ENCODE results near the gene PMS2. TPM values are rescaled to one million over a fixed set of nuclear protein-coding genes. Genes with fewer than 3 reads are reported as not detected.
"Not testable (repeated sequence)": the region's sequence is repeated elsewhere in the genome, so short reads cannot be mapped to it uniquely, and the experiment has no call there.

PMS2 gene
- total RNA-seq, 1 donor from 2014 or later = 23.3 TPM

DNA sequence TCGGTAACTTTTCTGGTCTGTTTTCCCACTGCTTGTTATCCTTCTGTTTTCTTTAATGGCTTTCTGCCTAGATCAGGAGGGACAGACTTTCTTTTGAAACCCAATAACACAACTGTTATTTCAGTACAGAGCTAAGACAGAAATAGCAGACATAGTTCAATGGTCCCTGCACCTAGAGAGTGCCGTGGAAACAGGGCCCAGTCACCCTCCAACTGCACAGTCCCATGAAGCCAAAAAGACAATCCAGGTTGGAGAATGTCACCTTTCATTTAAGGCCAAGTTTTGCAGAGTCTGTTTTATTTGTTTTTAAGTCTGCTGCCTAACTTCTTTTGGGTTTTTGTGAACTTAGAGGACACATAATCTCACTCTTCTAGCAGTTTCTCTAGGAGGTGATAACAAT, 2.7 kb upstream of the PMS2 start:
- no peaks in the 10 kb centered on the region for H3K27me3 Mint-ChIP-seq (ENCODE audit: low read depth)
- no peak overlapping the region for H3K4me3 Mint-ChIP-seq
- TF ChIP-seq, protein P1, sequence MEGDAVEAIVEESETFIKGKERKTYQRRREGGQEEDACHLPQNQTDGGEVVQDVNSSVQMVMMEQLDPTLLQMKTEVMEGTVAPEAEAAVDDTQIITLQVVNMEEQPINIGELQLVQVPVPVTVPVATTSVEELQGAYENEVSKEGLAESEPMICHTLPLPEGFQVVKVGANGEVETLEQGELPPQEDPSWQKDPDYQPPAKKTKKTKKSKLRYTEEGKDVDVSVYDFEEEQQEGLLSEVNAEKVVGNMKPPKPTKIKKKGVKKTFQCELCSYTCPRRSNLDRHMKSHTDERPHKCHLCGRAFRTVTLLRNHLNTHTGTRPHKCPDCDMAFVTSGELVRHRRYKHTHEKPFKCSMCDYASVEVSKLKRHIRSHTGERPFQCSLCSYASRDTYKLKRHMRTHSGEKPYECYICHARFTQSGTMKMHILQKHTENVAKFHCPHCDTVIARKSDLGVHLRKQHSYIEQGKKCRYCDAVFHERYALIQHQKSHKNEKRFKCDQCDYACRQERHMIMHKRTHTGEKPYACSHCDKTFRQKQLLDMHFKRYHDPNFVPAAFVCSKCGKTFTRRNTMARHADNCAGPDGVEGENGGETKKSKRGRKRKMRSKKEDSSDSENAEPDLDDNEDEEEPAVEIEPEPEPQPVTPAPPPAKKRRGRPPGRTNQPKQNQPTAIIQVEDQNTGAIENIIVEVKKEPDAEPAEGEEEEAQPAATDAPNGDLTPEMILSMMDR (IDR thresholded peaks at IDR 0.05; ENCODE audit: unreplicated experiment) = no peak
- no peaks in the 10 kb centered on the region for H3K9me3 Mint-ChIP-seq
- peaks cover 17% of the 10 kb centered on the region for H3K36me3 Mint-ChIP-seq
- H3K27ac Mint-ChIP-seq = peak overlapping the region; percentile 63
- H3K4me1 Mint-ChIP-seq = peaks cover 17% of the 10 kb centered on the region
- no peak for DNase-seq (ENCODE audit: low spot score in 2 of 2, unreplicated experiment in 2 of 2)

DNA sequence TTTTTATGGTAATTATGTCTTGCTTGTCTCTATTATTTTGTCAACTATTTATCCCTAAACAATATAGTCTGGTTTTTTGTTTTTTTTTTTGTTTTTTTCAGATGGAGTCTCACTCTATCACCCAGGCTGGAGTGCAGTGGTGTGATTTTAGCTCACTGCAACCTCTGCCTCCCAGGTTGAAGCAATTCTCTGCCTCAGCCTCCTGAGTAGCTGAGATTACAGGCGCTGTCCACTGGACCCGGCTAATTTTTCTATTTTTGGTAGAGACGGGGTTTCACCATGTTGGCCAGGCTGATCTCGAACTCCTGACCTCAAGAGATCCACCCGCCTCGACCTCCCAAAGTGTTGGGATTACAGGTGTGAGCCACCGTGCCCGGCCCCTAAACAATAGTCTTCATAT, 1.5 kb upstream of the PMS2 start:
- not testable (repeated sequence) for H3K9me3 Mint-ChIP-seq; H3K27me3 Mint-ChIP-seq (ENCODE audit: low read depth); DNase-seq (ENCODE audit: low spot score in 2 of 2, unreplicated experiment in 2 of 2)
- Mint-ChIP-seq H3K4me3 (peak overlapping the region; percentile 83), H3K4me1 (peaks cover 17% of the 10 kb centered on the region), H3K36me3 (peaks cover 11% of the 10 kb centered on the region), H3K27ac (peak overlapping the region; percentile 85)

DNA sequence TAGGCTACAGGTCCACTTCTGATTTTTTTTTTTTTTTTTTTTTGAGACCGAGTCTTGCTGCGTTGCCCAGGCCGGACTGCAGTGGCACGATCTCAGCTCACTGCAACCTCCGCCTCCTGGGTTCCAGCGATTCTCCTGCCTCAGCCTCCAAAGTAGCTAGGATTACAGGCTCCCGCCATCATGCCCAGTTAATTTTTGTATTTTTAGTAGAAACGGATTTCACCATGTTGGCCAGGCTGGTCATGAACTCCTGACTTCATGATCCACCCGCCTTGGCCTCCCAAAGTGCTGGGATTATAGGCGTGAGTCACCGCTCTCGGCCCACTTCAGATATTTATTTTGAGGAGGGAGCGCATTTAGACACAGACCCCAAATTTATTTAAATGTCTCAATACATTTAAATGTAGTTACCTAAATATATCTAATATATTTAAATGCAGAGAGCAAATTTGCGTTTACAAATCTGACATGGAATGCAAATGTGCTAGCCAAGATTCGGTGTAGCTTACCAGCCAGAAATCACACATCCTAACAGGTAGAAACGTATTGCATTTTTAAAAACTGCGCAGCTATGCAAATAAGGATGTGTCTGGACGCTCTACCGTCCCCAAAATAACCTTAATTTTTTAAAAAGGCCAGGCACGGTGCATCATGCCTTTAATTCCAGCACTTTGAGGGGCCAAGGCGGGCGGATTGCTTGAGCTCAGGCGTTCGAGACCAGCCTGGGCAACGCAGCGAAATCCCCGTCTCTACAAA, 836 bp downstream of the PMS2 start:
- H3K27ac Mint-ChIP-seq = peak overlapping the region; percentile 98
- H3K4me3 Mint-ChIP-seq = peak overlapping the region; percentile 83
- not testable (repeated sequence) for DNase-seq (ENCODE audit: low spot score in 2 of 2, unreplicated experiment in 2 of 2); H3K9me3 Mint-ChIP-seq; H3K27me3 Mint-ChIP-seq (ENCODE audit: low read depth)
- peaks cover 11% of the 10 kb centered on the region for H3K36me3 Mint-ChIP-seq
- peaks cover 17% of the 10 kb centered on the region for H3K4me1 Mint-ChIP-seq

DNA sequence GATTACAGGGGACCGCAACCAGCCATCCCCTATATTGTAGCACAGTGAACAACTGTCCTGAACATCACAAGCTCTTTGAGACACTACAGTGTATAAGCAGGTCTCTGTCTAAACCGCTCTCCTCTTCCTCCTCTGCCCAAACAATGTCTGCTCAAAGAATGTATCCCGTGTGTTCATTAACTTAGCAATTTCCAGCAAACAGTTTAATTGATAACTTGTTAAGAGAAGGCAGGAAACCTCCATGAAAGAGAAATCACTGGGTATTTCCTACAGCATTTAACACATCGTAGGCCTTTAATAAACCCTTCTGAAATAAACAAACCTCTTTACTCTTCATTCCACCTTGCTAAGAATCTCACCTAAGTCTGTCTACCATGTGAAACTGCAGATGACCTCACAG, 1.5 kb downstream of the PMS2 start:
- Mint-ChIP-seq H3K4me3 (peak overlapping the region; percentile 55), H3K9me3 (no peaks in the 10 kb centered on the region), H3K27ac (peak overlapping the region; percentile 23), H3K27me3 (ENCODE audit: low read depth) (no peaks in the 10 kb centered on the region), H3K4me1 (peaks cover 12% of the 10 kb centered on the region), H3K36me3 (peaks cover 10% of the 10 kb centered on the region)
- no peak for DNase-seq (ENCODE audit: low spot score in 2 of 2, unreplicated experiment in 2 of 2)
- TF ChIP-seq, protein P1 (IDR thresholded peaks at IDR 0.05; ENCODE audit: unreplicated experiment) = no peak

DNA sequence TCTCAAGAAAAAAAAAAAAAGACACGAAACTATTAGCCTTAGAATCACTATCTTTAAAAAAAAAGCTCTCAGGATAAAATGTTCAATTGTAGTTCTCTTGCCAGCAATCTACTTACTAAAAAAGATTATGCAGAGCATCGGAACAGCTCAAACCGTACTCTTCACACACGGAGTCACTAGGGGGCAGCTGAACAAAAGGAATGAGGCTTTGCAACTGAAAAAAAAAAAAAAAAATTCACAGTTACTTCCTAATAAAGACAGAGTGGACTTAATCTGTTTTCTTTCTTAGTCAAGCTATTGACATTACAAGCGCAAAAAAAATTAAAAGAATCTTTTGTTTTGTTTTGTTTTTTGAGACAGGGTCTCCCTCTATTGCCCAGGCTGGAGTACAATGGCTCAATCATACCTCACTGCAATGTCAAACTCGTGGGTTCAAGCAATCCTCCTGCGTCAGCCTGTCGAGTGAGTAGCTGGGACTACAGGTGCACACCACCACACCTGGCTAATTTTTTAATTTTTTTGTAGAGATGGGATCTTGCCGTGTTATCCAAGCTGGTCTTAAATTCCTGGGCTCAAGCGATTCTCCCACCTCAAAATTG, 11.5 kb downstream of the PMS2 start:
- H3K36me3 Mint-ChIP-seq = peaks cover 17% of the 10 kb centered on the region
- no peaks in the 10 kb centered on the region for H3K27me3 Mint-ChIP-seq (ENCODE audit: low read depth)
- peaks cover 3% of the 10 kb centered on the region for H3K9me3 Mint-ChIP-seq
- TF ChIP-seq, protein P1 (IDR thresholded peaks at IDR 0.05; ENCODE audit: unreplicated experiment) = peak; percentile 34
- peak overlapping the region; percentile 92 for H3K27ac Mint-ChIP-seq
- no peak for DNase-seq (ENCODE audit: low spot score in 2 of 2, unreplicated experiment in 2 of 2)
- H3K4me1 Mint-ChIP-seq = peaks cover 19% of the 10 kb centered on the region
- H3K4me3 Mint-ChIP-seq = no peak overlapping the region

DNA sequence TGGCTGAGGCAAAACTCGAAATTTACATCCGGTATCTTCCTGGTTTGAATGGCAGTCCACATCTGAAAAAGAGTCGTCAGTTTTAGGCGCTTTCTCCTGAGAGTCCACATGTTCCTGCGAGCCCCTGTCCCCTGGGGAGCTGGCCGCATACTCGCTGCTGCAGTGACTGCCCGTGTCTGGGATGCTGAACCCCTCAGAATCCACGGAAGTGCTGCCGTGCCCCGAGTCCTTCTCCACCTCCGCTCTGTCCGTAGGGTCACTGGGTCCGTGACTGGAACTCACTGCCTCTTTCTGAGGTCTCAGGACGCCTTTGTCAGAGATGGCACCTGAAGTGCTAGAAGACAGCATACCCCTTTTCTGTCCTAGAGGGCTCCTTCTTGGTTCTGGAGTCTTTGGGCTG, 21.8 kb downstream of the PMS2 start:
- H3K4me1 Mint-ChIP-seq; H3K27me3 Mint-ChIP-seq (ENCODE audit: low read depth); H3K9me3 Mint-ChIP-seq; H3K27ac Mint-ChIP-seq; DNase-seq (ENCODE audit: low spot score in 2 of 2, unreplicated experiment in 2 of 2); H3K4me3 Mint-ChIP-seq: not testable (repeated sequence)
- peaks cover 32% of the 10 kb centered on the region for H3K36me3 Mint-ChIP-seq

DNA sequence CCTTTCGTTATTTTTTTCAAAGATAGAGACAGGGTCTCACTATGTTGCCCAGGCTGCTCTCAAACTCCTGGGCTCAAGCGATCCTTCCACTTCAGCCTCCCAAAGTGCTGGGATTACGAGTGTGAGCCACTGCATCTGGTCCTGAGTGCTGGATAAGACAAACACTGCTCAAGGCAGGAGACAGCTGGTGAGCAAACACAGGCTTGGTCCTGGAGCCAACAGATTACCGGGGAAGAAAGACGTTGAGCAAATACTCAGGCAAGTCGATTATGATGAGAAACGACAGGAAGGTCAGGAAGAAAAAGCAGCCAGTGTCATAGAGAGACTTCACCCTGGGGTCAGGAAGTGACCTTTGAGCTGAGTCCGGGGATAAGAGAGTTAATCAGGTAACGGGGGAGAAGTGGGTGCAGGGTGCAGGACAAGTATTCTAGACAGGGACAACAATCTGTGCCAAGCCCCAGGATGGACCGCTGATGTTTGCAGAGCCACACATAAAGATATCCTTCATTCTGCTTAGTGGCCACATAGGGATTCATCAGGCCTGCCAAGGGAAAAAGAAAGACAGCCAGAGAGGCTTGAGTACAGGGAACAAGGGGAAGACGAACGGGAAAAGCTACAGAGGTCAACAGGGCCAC, 29.1 kb downstream of the PMS2 start:
- not testable (repeated sequence) for DNase-seq (ENCODE audit: low spot score in 2 of 2, unreplicated experiment in 2 of 2); H3K4me1 Mint-ChIP-seq; H3K27me3 Mint-ChIP-seq (ENCODE audit: low read depth); H3K4me3 Mint-ChIP-seq; H3K9me3 Mint-ChIP-seq; H3K27ac Mint-ChIP-seq
- H3K36me3 Mint-ChIP-seq = peaks cover 15% of the 10 kb centered on the region

DNA sequence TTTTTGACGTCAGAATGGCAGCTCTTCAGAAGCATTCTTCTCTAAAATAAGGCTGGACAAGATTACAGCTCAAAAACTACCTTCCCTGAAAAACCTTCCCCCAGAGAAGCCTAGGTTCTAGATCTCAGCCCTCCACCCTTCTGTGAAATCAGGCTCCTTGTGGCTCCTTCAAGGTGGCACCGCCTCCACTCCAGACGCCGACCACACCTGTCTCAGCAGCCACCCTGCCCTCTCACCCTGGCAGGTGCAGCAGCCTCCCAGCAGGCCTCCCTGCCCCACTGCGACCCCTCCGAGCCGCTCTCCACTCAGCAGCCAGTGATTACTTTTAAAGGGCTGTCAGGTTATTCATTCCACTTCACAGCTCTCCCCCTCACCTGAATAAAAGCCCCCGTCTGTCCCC, 35.3 kb downstream of the PMS2 start:
- not testable (repeated sequence) for H3K4me1 Mint-ChIP-seq

DNA sequence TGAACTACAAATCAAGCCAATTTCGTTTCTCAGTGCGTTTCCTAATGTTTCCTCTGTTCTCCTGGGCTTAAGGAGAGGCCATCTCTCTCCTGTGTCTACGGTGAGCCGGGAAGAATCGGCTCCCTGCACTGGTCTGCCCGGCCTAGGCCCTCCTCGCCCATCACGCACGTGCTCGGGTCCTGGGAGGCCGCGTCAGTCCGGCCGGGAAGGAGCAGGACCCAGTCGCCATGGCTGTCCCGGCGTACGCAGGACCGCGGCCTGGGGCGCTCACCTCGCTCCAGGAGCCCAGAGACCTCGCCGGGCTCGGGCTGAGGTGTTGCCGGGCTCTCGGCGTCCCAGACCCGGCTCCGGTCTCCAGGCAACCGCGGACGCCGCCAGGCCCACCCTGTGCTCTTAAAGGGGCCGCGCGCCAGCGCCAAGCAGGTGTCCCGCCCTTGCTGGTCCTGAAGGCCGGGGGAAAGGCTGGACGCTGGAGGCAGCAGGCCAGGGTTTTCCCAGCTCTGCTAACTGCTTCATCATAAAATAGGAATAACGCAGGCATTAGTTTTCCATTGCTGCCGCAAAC, 38.4 kb downstream of the PMS2 start, which contains the start of gene RSPH10B:
Gene RSPH10B, minus strand, starts transcription at position 343 of the 565 bp plus-strand sequence. CDS start 3,573 bp downstream, outside the sequence.
- not testable (repeated sequence) for H3K4me3 Mint-ChIP-seq; H3K4me1 Mint-ChIP-seq; H3K27ac Mint-ChIP-seq; H3K36me3 Mint-ChIP-seq; DNase-seq (ENCODE audit: low spot score in 2 of 2, unreplicated experiment in 2 of 2); H3K27me3 Mint-ChIP-seq (ENCODE audit: low read depth); H3K9me3 Mint-ChIP-seq

More for the DNA sequence above, 35.3 kb downstream of the PMS2 start:
- not testable (repeated sequence) for H3K27me3 Mint-ChIP-seq (ENCODE audit: low read depth); H3K9me3 Mint-ChIP-seq; H3K4me3 Mint-ChIP-seq; H3K36me3 Mint-ChIP-seq; DNase-seq (ENCODE audit: low spot score in 2 of 2, unreplicated experiment in 2 of 2); H3K27ac Mint-ChIP-seq

DNA sequence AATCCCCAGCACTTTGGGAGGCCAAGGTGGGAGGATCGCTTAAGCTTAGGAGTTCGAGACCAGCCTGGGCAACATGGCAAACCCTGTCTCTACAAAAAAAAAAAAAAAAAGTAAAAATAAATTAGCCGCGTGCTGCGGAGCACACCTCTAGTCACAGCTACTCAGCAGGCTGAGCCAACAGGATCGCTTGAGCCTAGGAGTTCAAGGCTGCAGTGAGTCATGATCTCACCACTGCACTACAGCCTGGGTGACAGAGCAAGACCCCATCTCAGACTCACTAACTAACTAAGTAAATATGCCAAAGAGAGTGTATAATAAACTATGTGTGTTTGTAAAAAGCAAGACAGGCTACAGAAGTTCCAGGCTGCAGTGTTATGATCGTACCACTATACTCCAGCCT, 45.0 kb downstream of the PMS2 start:
- H3K4me3 Mint-ChIP-seq; DNase-seq (ENCODE audit: low spot score in 2 of 2, unreplicated experiment in 2 of 2); H3K4me1 Mint-ChIP-seq; H3K27me3 Mint-ChIP-seq (ENCODE audit: low read depth); H3K36me3 Mint-ChIP-seq; H3K9me3 Mint-ChIP-seq; H3K27ac Mint-ChIP-seq: not testable (repeated sequence)
